Activated CD4-positive, alpha-beta T cell treated with anti-CD3 and anti-CD28 coated beads, Interleukin-2, Interleukin-6, amounts not matched to agents 100 ng/mL and 50 ng/mL, durations not matched to agents 16 hours and 8 hours (primary cell): ENCODE results near the gene RALY.
"Not testable (repeated sequence)": the region's sequence is repeated elsewhere in the genome, so short reads cannot be mapped to it uniquely, and the experiment has no call there.

Experiments used
- DNase-seq: peaks from one replicate; pipeline ENCODE4 v3.0.0-alpha.2; 2020

The RALY gene

GRCh38 chr20:34018166-34018565, 24.5 kb downstream of the RALY start:
- no peak for DNase-seq

DNA sequence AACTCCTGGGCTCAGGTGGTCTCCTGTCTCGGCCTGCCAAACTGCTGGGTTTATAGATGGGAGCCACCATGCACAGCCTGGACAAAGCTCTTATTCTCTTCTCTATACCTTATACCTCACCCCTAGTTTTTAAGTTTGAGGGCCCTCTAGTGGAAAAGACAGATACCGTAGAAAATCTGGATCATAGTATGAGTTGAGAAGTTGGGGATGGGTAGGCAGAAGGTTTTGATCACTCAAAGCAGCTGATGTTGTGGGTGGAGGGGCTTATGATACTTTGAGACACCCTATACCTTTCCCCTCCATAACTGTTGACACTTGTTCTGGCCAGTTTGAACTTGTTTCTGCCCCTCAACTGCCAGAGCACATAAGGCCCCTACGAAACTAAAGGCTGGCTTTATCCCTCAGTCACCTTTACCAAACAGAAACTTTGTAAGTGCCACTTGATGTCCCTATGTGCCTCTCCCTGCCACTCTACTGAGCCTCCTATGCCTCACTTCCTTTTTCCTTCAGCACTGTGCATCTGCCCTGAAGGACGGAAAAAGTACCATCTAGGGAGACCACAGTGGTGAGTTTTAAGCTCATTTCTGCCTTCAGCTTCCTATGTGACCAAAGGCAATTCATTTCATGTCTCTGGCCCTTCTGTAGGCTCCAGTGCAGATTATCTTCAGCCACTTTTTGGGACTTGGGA, 28.6 kb downstream of the RALY start:
- DNase-seq = peak; percentile 42

DNA sequence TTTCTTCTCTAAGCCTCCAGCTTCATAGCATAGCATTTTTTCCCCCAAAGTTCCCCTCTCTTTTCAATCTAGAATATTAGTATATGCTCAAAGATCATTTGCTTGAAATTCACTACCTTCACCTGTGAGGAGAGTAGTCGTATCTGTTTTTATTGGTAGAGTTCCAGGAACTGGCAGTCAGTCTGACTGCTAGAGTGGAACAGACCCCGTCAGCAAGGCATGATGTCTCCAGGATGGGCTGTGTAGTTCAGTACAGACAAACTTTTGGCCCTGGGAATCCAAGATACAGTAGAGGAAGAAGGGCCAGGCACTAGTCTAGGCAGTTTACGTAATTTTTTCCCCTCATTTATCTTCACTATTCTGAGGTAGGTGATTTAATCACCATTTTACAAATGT, 29.1 kb downstream of the RALY start:
- DNase-seq = no peak

GRCh38 chr20:34023937-34024722, 30.4 kb downstream of the RALY start:
- no peak for DNase-seq

GRCh38 chr20:34024723-34025351, 31.1 kb downstream of the RALY start:
- DNase-seq = no peak

DNA sequence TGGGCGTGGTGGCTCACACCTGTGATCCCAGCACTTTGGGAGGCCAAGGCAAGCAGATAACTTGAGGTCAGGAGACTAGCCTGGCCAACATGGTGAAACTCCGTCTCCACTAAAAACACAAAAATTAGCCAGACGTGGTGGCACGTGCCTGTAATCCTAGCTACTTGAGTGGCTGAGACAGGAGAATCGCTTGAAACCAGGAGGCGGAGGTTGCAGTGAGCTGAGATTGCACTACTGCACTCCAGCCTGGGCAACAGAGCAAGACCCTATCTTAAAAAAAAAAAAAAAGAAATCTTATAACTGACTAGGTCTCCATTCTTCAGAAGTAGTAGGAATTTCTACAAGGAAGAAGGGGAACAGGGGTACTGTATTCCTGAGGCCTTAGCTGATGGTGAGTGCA, 34.3 kb downstream of the RALY start:
- not testable (repeated sequence) for DNase-seq

DNA sequence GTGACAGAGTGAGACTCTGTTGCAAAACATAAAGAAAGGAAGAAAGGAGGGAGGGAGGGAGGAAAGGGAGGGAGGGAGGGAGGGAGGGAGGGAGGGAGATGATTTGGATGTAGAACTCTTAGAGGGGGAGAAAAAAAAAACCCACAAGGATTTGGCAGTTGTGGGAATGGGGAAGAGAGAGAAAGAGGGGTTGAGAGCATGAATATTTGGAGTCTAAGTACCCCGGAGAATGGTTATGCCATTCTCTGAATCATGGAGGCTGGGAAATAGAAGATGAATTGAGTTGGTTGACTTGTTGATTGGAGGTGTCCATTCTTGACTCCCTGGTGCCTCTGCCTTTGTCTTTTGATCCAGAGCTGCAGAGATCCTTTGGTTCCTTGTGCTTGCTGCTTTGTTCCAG, 35.7 kb downstream of the RALY start:
- DNase-seq = no peak

GRCh38 chr20:34030456-34030855, 36.7 kb downstream of the RALY start:
- DNase-seq = no peak

DNA sequence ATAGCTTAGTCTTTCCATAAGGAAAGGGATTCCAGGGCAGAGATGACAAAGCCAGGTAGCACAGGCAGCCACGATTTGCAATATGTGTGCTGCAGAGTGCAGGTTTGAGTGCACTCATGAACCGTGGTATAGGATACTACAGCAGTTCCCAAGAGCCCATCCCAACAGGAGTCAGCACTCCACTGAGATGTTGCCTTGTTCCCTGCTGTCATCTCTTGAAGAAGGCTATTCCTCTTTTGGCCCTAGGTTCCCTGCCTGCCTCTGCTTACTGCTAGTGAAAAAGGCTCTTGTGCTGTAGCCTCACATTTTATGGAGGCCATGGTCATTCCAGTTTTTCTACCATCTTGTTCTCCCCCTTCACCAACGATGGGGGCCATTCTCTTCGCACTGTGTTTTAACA, 40.2 kb downstream of the RALY start:
- no peak for DNase-seq

GRCh38 chr20:34037121-34037520, 43.4 kb downstream of the RALY start:
- DNase-seq = peak; percentile 47

DNA sequence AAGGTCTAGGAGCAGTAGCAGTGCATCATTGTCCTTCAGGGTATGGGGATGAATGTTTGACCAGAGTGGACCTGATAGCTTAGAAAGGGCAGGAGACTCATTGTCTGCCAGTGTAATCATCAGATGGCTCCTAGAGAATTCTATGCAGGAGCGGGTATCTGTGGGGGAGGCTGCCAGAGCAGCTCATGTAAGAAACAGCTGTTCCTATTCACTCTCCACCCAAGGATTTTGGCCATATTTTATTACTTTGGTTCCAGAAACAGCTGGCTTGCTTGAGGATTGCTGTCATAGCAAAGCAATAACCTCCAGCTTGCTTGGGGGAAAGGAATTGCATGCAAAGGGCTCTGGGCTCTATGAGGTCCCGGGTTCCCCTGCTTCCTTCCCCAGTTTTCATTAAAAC, 44.1 kb downstream of the RALY start:
- no peak for DNase-seq

DNA sequence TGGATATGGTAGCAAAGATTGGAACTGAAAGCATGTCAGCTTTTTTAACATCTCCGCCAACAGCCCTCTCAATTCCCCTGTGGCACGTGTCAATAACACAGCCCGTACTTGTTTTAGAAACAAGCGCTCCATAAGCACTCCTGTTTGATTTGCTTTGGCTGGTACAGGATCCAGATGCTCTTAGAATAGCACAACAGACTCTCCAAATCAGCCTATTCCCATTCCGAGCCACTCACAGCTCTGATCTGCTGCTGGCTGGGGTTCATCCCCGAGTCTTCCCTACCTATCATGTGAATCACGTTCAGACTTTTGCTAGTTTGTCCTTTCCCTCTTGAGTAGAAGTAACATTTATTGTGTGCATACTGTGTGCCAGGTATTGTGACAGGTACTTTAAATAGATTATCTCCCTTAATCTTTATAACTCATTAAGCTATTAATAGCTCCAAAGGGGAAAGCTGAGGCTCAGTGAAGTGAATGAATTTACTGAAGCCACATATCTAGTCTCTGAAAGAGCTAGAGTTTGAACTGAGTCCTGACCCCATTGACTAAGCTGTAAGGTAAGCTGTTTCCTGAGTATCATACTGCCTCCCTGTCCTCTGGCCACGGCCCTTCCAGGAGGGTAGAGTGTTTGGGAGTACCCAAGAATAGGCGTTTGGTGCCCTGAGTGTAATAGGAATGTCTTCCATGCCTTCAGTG, 46.7 kb downstream of the RALY start:
- DNase-seq = no peak

DNA sequence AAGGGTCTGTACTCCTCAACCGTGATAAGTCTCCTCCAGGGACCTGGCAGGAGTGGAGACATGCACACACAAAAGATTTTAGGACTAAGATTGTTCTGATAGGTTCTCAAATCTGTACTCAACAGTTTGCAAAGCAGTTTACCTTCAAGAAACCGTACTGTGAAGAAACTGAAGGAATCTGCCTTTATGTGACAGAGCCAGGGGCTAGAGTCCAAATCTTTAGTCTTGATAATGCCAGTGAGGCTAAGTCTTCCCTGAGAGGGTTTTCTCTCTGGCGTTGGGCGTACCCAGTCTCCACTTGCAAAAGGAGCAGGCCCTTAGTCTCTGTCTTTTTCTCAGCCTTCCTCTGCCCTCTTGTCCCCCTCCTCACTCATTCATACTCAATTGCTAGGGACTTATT, 47.5 kb downstream of the RALY start:
- DNase-seq = no peak

GRCh38 chr20:34042262-34042661, 48.6 kb downstream of the RALY start:
- DNase-seq = no peak

- no peak for DNase-seq
Measured at GRCh38 chr20:34043025-34043424, 49.3 kb downstream of the RALY start.

GRCh38 chr20:34045294-34045693, 51.6 kb downstream of the RALY start:
- no peak for DNase-seq

GRCh38 chr20:34045930-34046725, 52.4 kb downstream of the RALY start:
- no peak for DNase-seq

GRCh38 chr20:34047010-34047687, 53.4 kb downstream of the RALY start:
- DNase-seq = no peak

DNA sequence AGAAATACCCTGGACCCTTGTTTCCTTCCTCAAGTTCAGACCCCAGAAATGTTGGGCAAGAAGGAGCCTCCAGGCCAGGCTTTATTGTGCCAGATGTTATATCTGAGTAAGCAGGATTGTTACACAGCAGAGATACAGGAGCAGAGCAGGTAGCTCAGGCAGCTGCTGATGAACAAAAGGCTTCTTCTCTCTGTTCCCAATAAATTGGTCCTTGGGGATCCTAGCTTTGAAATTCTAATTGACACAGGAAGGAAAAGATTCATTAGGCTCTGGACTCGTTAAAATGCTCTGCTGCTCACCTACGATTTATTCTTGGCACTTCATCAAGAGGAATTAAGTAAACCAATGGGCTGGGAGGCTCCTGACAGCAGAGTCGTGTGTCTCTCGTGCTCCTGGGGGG, 54.2 kb downstream of the RALY start:
- no peak for DNase-seq

GRCh38 chr20:34049389-34049788, 55.7 kb downstream of the RALY start:
- DNase-seq = no peak

GRCh38 chr20:34049897-34050695, 56.4 kb downstream of the RALY start:
- DNase-seq = no peak
